WTC11 (cell line): ENCODE measurements around the gene ZNF787. TPM values are rescaled to one million over a fixed set of nuclear protein-coding genes. Genes with fewer than 3 reads are reported as not detected.

Source experiments
- ATAC-seq: fragments of 200-7000 bp; cut with Tn5 transposase; 2 replicates; pipeline ENCODE4 v1.10.0; 2021; ENCODE audit warnings: mild to moderate bottlenecking, moderate library complexity
- CTCF ChIA-PET: fragments of 300-600 bp; sonication (Branson Sonifier 250); formaldehyde crosslinking; loops from one replicate; lab custom pipeline; 2021; ENCODE audit warnings: antibody characterized with exemption; lab: Charles Lee
- POLR2A ChIA-PET: fragments of 350-600 bp; sonication (Branson Sonifier 250); formaldehyde crosslinking; loops from one replicate; lab custom pipeline; 2021; ENCODE audit warnings: antibody characterized with exemption; lab: Charles Lee
- DNase-seq: peaks from one replicate; pipeline ENCODE4 v3.0.0; 2021; ENCODE audit warnings: low spot score
- H3K27ac Mint-ChIP-seq: 2 replicates; pipeline ENCODE4 v1.8.0; 2021; ENCODE audit warnings: mixed read lengths
- H3K27me3 Mint-ChIP-seq: 2 replicates; pipeline ENCODE4 v1.8.0; 2021; ENCODE audit warnings: low read depth, mild to moderate bottlenecking, moderate library complexity, mixed read lengths
- H3K36me3 Mint-ChIP-seq: 2 replicates; pipeline ENCODE4 v1.8.0; 2021; ENCODE audit warnings: mixed read lengths
- H3K4me1 Mint-ChIP-seq: 2 replicates; pipeline ENCODE4 v1.8.0; 2022; ENCODE audit warnings: mixed read lengths
- H3K4me3 Mint-ChIP-seq: 2 replicates; pipeline ENCODE4 v1.8.0; 2021; ENCODE audit warnings: mild to moderate bottlenecking, moderate library complexity, mixed read lengths
- H3K9me3 Mint-ChIP-seq: 2 replicates; pipeline ENCODE4 v1.8.0; 2021; ENCODE audit warnings: mixed read lengths
- CBFB ChIP-seq: sonication (generic); formaldehyde crosslinking; IDR thresholded peaks from 2 replicates; pipeline ENCODE4 v1.8.1; 2022; ENCODE audit warnings: mild to moderate bottlenecking, low read depth, missing genetic modification reagents
- ELF4 ChIP-seq: sonication (generic); formaldehyde crosslinking; IDR thresholded peaks from 2 replicates; pipeline ENCODE4 v1.8.1; 2022; ENCODE audit warnings: low read depth, mild to moderate bottlenecking, moderate library complexity, missing genetic modification reagents
- ESRRA ChIP-seq: sonication (generic); formaldehyde crosslinking; IDR thresholded peaks from 2 replicates; pipeline ENCODE4 v1.8.1; 2022; ENCODE audit warnings: mild to moderate bottlenecking, missing genetic modification reagents, borderline replicate concordance
- FOXK1 ChIP-seq: sonication (generic); formaldehyde crosslinking; IDR thresholded peaks from 2 replicates; pipeline ENCODE4 v1.8.0; 2022; ENCODE audit warnings: mild to moderate bottlenecking, moderate library complexity, missing genetic modification reagents
- FOXP1 ChIP-seq: sonication (generic); formaldehyde crosslinking; IDR thresholded peaks from 2 replicates; pipeline ENCODE4 v1.8.0; 2022; ENCODE audit warnings: missing genetic modification reagents, mild to moderate bottlenecking, moderate library complexity, borderline replicate concordance
- GABPB1 ChIP-seq: sonication (generic); formaldehyde crosslinking; IDR thresholded peaks from 2 replicates; pipeline ENCODE4 v1.8.1; 2023; ENCODE audit warnings: mild to moderate bottlenecking, missing genetic modification reagents
- GRHL2 ChIP-seq: fragments of 250-450 bp; sonication (Bioruptor Pico); IDR thresholded peaks from 2 replicates; pipeline ENCODE4 v1.8.0; 2022; ENCODE audit warnings: mild to moderate bottlenecking, moderate library complexity; ENCODE audit not compliant: insufficient replicate concordance, severe bottlenecking
- GTF2I ChIP-seq: fragments of 250-450 bp; sonication (Bioruptor Pico); conservative IDR thresholded peaks from 2 replicates; pipeline ENCODE4 v1.4.0; 2021; ENCODE audit warnings: mild to moderate bottlenecking
- NFATC4 ChIP-seq: fragments of 250-450 bp; sonication (Bioruptor Pico); IDR thresholded peaks from 2 replicates; pipeline ENCODE4 v1.9.0; 2021; ENCODE audit warnings: mild to moderate bottlenecking
- NFYB ChIP-seq: sonication (generic); formaldehyde crosslinking; conservative IDR thresholded peaks from 2 replicates; pipeline ENCODE4 v1.8.0; 2022; ENCODE audit warnings: low read depth, missing genetic modification reagents
- OVOL2 ChIP-seq: fragments of 250-450 bp; sonication (Bioruptor Pico); IDR thresholded peaks from 2 replicates; pipeline ENCODE4 v1.9.0; 2021; ENCODE audit warnings: mild to moderate bottlenecking, borderline replicate concordance
- SMAD3 ChIP-seq: sonication (generic); formaldehyde crosslinking; IDR thresholded peaks from 2 replicates; pipeline ENCODE4 v1.8.0; 2022; ENCODE audit warnings: missing genetic modification reagents, mild to moderate bottlenecking, borderline replicate concordance
- SMAD4 ChIP-seq: sonication (generic); formaldehyde crosslinking; IDR thresholded peaks from 2 replicates; pipeline ENCODE4 v1.8.0; 2022; ENCODE audit warnings: mild to moderate bottlenecking, missing genetic modification reagents
- TEAD1 ChIP-seq: sonication (generic); formaldehyde crosslinking; IDR thresholded peaks from 2 replicates; pipeline ENCODE4 v1.8.0; 2022; ENCODE audit warnings: mild to moderate bottlenecking, missing genetic modification reagents
- TP53 ChIP-seq: sonication (generic); formaldehyde crosslinking; IDR thresholded peaks from 2 replicates; pipeline ENCODE4 v1.8.1; 2023; ENCODE audit warnings: mild to moderate bottlenecking, missing genetic modification reagents
- ZNF138 ChIP-seq: sonication (generic); formaldehyde crosslinking; conservative IDR thresholded peaks from 2 replicates; pipeline ENCODE4 v1.8.1; 2022; ENCODE audit warnings: mild to moderate bottlenecking, moderate library complexity, missing genetic modification reagents
- ZNF219 ChIP-seq: sonication (generic); formaldehyde crosslinking; IDR thresholded peaks from 2 replicates; pipeline ENCODE4 v1.8.0; 2023; ENCODE audit warnings: missing genetic modification reagents, mild to moderate bottlenecking, borderline replicate concordance
- ZNF396 ChIP-seq: fragments of 250-450 bp; sonication (Bioruptor Pico); IDR thresholded peaks from 2 replicates; pipeline ENCODE4 v1.8.0; 2021; ENCODE audit warnings: mild to moderate bottlenecking, moderate library complexity, borderline replicate concordance
- ZNF423 ChIP-seq: fragments of 250-450 bp; sonication (Bioruptor Pico); IDR thresholded peaks from 2 replicates; pipeline ENCODE4 v2.1.2; 2022; ENCODE audit warnings: mild to moderate bottlenecking, moderate library complexity
- total RNA-seq: library from RNA; stranded (reverse); gene quantifications from 3 replicates; pipeline ENCODE4 v1.2.3, GENCODE V29; 2021
- TF ChIP-seq, protein P1 (sequence below): sonication (generic); formaldehyde crosslinking; IDR thresholded peaks from 2 replicates; pipeline ENCODE4 v1.8.1; 2022; ENCODE audit warnings: missing genetic modification reagents, borderline replicate concordance
- TF ChIP-seq, protein P2 (sequence below): sonication (generic); formaldehyde crosslinking; IDR thresholded peaks from 2 replicates; pipeline ENCODE4 v1.8.1; 2023; ENCODE audit warnings: mild to moderate bottlenecking, missing genetic modification reagents, moderate library complexity
- TF ChIP-seq, protein P3 (sequence below): fragments of 250-450 bp; sonication (Bioruptor Pico); IDR thresholded peaks from 2 replicates; pipeline ENCODE4 v1.9.0; 2021; ENCODE audit warnings: mild to moderate bottlenecking
- TF ChIP-seq, protein P4 (sequence below): sonication (generic); formaldehyde crosslinking; IDR thresholded peaks from 2 replicates; pipeline ENCODE4 v1.8.1; 2023; ENCODE audit warnings: mild to moderate bottlenecking, missing genetic modification reagents, borderline replicate concordance
- TF ChIP-seq, protein P5 (sequence below): sonication (generic); formaldehyde crosslinking; IDR thresholded peaks from 2 replicates; pipeline ENCODE4 v1.8.0; 2023; ENCODE audit warnings: missing genetic modification reagents
- TF ChIP-seq, protein P6 (sequence below): fragments of 200-600 bp; IDR thresholded peaks from 2 replicates; pipeline ENCODE4 v1.8.0; 2022; ENCODE audit warnings: antibody characterized with exemption

ZNF787 gene
- total RNA-seq, 1 experiment from 2014 or later, result 62.9 TPM

DNA sequence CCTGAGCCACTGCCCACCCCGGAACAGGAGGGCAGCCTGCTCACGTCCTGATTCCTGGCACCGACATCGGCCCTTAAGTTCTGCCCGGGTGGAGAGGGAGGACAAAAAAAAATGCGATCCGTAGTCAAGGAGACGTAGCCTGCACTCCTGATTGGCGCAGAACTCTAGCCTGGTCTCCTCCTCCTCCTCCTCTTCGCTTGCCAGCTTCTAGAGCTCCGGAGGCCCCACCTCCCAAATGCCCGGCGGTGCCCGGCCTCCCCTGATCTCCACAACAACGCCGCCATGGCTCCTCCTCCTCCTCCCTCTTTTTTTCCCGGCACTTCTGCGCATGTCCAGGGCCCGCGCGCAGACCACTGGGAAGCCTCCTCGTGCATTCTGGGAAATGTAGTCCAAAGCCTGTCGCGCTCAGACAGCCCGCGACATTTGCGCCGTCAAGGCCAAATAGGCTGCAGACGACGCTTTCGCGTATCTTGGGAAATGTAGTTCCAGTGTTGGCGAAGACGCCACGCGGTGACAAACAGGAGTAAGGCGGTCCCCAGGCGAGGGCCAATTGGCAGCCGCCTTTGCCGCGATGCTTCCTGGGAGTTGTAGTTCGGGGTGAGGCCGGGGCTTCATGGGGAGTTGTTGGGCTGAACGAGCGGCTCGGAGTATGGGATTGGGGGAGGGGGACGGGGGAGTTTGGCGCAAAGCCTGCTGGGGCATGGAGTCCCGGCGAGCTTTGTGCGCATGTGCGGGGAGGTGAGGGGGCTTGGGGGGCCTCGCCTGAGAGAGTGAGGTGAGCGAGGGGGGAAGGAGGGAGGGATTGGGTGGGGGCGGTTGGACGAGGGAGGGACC lies 19.7 kb upstream of the ZNF787 start, which contains the start of gene ZNF444:
ZNF444 (plus strand) TSS at position 705 of the 834 bp plus-strand sequence. CDS start 5,625 bp downstream, outside the sequence.
- no peaks in the 10 kb centered on the region for H3K9me3 Mint-ChIP-seq
- peak within 1 kb of the TSS; percentile 79 for H3K4me3 Mint-ChIP-seq
- peak within 1 kb of the TSS; percentile 95 for H3K27ac Mint-ChIP-seq
- POLR2A ChIA-PET, result interaction anchor here (0.7 kb wide), 1 partner anchor 32 kb away, joined by 3 read pairs; no protein-coding TSS in a partner anchor
- peaks cover 3% of the 10 kb centered on the region; the same call in 1 of the 2 replicates for H3K27me3 Mint-ChIP-seq
- ATAC-seq, result peak; percentile 93
- CTCF ChIA-PET, result interaction anchor here (0.6 to 2.9 kb wide), 18 partner anchors 11 to 537 kb away, joined by 3 to 19 read pairs (median 4); no protein-coding TSS in a partner anchor
- peaks cover 37% of the 10 kb centered on the region for H3K4me1 Mint-ChIP-seq
- peak; percentile 99 for DNase-seq
- no peaks in the 10 kb centered on the region for H3K36me3 Mint-ChIP-seq
- peak; percentile 66 for TF ChIP-seq GABPB1 (CRISPR knock-in tag)
- TF ChIP-seq, protein P1, sequence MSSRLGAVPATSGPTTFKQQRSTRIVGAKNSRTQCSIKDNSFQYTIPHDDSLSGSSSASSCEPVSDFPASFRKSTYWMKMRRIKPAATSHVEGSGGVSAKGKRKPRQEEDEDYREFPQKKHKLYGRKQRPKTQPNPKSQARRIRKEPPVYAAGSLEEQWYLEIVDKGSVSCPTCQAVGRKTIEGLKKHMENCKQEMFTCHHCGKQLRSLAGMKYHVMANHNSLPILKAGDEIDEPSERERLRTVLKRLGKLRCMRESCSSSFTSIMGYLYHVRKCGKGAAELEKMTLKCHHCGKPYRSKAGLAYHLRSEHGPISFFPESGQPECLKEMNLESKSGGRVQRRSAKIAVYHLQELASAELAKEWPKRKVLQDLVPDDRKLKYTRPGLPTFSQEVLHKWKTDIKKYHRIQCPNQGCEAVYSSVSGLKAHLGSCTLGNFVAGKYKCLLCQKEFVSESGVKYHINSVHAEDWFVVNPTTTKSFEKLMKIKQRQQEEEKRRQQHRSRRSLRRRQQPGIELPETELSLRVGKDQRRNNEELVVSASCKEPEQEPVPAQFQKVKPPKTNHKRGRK (CRISPR knock-in tag), result no peak
- no peak for TF ChIP-seq OVOL2 (CRISPR knock-in tag)
- TF ChIP-seq, protein P2, sequence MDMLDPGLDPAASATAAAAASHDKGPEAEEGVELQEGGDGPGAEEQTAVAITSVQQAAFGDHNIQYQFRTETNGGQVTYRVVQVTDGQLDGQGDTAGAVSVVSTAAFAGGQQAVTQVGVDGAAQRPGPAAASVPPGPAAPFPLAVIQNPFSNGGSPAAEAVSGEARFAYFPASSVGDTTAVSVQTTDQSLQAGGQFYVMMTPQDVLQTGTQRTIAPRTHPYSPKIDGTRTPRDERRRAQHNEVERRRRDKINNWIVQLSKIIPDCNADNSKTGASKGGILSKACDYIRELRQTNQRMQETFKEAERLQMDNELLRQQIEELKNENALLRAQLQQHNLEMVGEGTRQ (CRISPR knock-in tag), result peak; percentile 27; the same call in 1 of the 2 replicates
- TF ChIP-seq CBFB (CRISPR knock-in tag), result no peak
- TF ChIP-seq FOXK1 (CRISPR knock-in tag), result peak; percentile 79
- no peak for TF ChIP-seq ELF4 (CRISPR knock-in tag)
- TF ChIP-seq, protein P3, sequence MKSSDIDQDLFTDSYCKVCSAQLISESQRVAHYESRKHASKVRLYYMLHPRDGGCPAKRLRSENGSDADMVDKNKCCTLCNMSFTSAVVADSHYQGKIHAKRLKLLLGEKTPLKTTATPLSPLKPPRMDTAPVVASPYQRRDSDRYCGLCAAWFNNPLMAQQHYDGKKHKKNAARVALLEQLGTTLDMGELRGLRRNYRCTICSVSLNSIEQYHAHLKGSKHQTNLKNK (CRISPR knock-in tag), result no peak
- TF ChIP-seq ZNF138 (CRISPR knock-in tag), result no peak
- no peak for TF ChIP-seq GRHL2
- TF ChIP-seq ZNF423 (CRISPR knock-in tag), result no peak
- no peak for TF ChIP-seq SMAD3 (CRISPR knock-in tag)
- no peak for TF ChIP-seq FOXP1 (CRISPR knock-in tag)
- TF ChIP-seq GTF2I (CRISPR knock-in tag), result no peak
- no peak for TF ChIP-seq ZNF219 (CRISPR knock-in tag)
- no peak for TF ChIP-seq TEAD1 (CRISPR knock-in tag)
- TF ChIP-seq NFYB (CRISPR knock-in tag), result peak; percentile 70
- TF ChIP-seq ESRRA (CRISPR knock-in tag), result no peak
- TF ChIP-seq, protein P4, sequence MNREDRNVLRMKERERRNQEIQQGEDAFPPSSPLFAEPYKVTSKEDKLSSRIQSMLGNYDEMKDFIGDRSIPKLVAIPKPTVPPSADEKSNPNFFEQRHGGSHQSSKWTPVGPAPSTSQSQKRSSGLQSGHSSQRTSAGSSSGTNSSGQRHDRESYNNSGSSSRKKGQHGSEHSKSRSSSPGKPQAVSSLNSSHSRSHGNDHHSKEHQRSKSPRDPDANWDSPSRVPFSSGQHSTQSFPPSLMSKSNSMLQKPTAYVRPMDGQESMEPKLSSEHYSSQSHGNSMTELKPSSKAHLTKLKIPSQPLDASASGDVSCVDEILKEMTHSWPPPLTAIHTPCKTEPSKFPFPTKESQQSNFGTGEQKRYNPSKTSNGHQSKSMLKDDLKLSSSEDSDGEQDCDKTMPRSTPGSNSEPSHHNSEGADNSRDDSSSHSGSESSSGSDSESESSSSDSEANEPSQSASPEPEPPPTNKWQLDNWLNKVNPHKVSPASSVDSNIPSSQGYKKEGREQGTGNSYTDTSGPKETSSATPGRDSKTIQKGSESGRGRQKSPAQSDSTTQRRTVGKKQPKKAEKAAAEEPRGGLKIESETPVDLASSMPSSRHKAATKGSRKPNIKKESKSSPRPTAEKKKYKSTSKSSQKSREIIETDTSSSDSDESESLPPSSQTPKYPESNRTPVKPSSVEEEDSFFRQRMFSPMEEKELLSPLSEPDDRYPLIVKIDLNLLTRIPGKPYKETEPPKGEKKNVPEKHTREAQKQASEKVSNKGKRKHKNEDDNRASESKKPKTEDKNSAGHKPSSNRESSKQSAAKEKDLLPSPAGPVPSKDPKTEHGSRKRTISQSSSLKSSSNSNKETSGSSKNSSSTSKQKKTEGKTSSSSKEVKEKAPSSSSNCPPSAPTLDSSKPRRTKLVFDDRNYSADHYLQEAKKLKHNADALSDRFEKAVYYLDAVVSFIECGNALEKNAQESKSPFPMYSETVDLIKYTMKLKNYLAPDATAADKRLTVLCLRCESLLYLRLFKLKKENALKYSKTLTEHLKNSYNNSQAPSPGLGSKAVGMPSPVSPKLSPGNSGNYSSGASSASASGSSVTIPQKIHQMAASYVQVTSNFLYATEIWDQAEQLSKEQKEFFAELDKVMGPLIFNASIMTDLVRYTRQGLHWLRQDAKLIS (CRISPR knock-in tag), result no peak
- TF ChIP-seq NFATC4 (CRISPR knock-in tag), result no peak
- no peak for TF ChIP-seq SMAD4 (CRISPR knock-in tag)
- TF ChIP-seq, protein P5, sequence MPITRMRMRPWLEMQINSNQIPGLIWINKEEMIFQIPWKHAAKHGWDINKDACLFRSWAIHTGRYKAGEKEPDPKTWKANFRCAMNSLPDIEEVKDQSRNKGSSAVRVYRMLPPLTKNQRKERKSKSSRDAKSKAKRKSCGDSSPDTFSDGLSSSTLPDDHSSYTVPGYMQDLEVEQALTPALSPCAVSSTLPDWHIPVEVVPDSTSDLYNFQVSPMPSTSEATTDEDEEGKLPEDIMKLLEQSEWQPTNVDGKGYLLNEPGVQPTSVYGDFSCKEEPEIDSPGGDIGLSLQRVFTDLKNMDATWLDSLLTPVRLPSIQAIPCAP (CRISPR knock-in tag), result no peak
- TF ChIP-seq, protein P6, sequence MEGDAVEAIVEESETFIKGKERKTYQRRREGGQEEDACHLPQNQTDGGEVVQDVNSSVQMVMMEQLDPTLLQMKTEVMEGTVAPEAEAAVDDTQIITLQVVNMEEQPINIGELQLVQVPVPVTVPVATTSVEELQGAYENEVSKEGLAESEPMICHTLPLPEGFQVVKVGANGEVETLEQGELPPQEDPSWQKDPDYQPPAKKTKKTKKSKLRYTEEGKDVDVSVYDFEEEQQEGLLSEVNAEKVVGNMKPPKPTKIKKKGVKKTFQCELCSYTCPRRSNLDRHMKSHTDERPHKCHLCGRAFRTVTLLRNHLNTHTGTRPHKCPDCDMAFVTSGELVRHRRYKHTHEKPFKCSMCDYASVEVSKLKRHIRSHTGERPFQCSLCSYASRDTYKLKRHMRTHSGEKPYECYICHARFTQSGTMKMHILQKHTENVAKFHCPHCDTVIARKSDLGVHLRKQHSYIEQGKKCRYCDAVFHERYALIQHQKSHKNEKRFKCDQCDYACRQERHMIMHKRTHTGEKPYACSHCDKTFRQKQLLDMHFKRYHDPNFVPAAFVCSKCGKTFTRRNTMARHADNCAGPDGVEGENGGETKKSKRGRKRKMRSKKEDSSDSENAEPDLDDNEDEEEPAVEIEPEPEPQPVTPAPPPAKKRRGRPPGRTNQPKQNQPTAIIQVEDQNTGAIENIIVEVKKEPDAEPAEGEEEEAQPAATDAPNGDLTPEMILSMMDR, result no peak
- TF ChIP-seq ZNF396 (CRISPR knock-in tag), result no peak
- TF ChIP-seq TP53, result no peak
